Left renal cortex interstitium (tissue), 4 donors: ENCODE measurements around the gene MYO9B. TPM values are rescaled to one million over a fixed set of nuclear protein-coding genes. Genes with fewer than 3 reads are reported as not detected.

Source experiments
- DNase-seq, 4 donors: peaks; one replicate each; pipeline ENCODE4 v3.0.0-alpha.2; 2013; ENCODE audit warnings: low read depth in 4 of 4, low spot score in 2 of 4, missing footprints in 1 of 4
- polyA plus RNA-seq, 4 donors: library from polyadenylated mRNA; unstranded; fragments of 120-200 nt; gene quantifications; one replicate each; pipeline ENCODE4 v1.2.1, GENCODE V29; 2013; ENCODE audit not compliant: insufficient read length in 4 of 4

The MYO9B gene
- polyA plus RNA-seq, 4 donors: 45.2 to 74.4 (median 53.9) TPM

- DNase-seq: no peak
These were observed 174.4 kb downstream of the MYO9B start for GRCh38 chr19:17249887-17250548.

GRCh38 chr19:17254636-17255035 is 179.1 kb downstream of the MYO9B start:
- no peak for DNase-seq

- DNase-seq: no peak
These were observed 179.6 kb downstream of the MYO9B start for GRCh38 chr19:17255150-17255621.

GRCh38 chr19:17256130-17256529 is 180.6 kb downstream of the MYO9B start:
- DNase-seq: no peak

- no peak for DNase-seq
These were observed 183.7 kb downstream of the MYO9B start for GRCh38 chr19:17259118-17259780.

GRCh38 chr19:17259934-17260333 is 184.4 kb downstream of the MYO9B start:
- DNase-seq: no peak

GRCh38 chr19:17260842-17261325 is 185.3 kb downstream of the MYO9B start:
- no peak for DNase-seq

GRCh38 chr19:17262557-17262956 is 187.0 kb downstream of the MYO9B start:
- DNase-seq: no peak

Other genes with a start within 250 kb of the MYO9B start
- 10 to 100 TPM; 43.0 to 94.6 (median 68.0) TPM for gene SIN3B, start 246.4 kb upstream of the MYO9B start, polyA plus RNA-seq
- 1 to 10 TPM in 3 of 4 donors, under 1 TPM in 1; 0.96 to 1.3 (median 1.2) TPM for gene F2RL3, start 186.8 kb upstream of the MYO9B start, polyA plus RNA-seq
- gene CPAMD8, start 49.0 kb upstream of the MYO9B start, polyA plus RNA-seq: 10 to 100 TPM; 32.8 to 61.5 (median 45.7) TPM
- gene HAUS8, start 325 bp upstream of the MYO9B start, polyA plus RNA-seq: 10 to 100 TPM; 11.7 to 17.0 (median 15.5) TPM
- gene USE1, start 139.6 kb downstream of the MYO9B start, polyA plus RNA-seq: 10 to 100 TPM; 27.1 to 37.3 (median 31.3) TPM
- gene OCEL1, start 150.4 kb downstream of the MYO9B start, polyA plus RNA-seq: 10 to 100 TPM; 18.6 to 25.7 (median 23.2) TPM
- gene NR2F6, start 170.1 kb downstream of the MYO9B start, polyA plus RNA-seq: 10 to 100 TPM; 35.1 to 64.1 (median 48.9) TPM
- 1 to 10 TPM; 4.8 to 8.0 (median 7.6) TPM for gene USHBP1, start 189.0 kb downstream of the MYO9B start, polyA plus RNA-seq
- gene BABAM1, start 191.7 kb downstream of the MYO9B start, polyA plus RNA-seq: 100 to 1,000 TPM in 3 of 4 donors, 10 to 100 TPM in 1; 99.9 to 118 (median 108) TPM
- 1 to 10 TPM in 2 of 4 donors, under 1 TPM in 2; 0.86 to 2.3 (median 1.3) TPM for gene ANKLE1, start 206.1 kb downstream of the MYO9B start, polyA plus RNA-seq
- 10 to 100 TPM in 3 of 4 donors, 1 to 10 TPM in 1; 7.8 to 15.5 (median 12.6) TPM for gene ABHD8, start 227.6 kb downstream of the MYO9B start, polyA plus RNA-seq
- gene MRPL34, start 230.1 kb downstream of the MYO9B start, polyA plus RNA-seq: 10 to 100 TPM; 48.5 to 77.6 (median 57.3) TPM
- gene DDA1, start 233.8 kb downstream of the MYO9B start, polyA plus RNA-seq: 10 to 100 TPM; 31.3 to 48.7 (median 42.8) TPM